Ovary (tissue), 3 donors: Measurements from ENCODE around the gene TRABD2B.

Source experiments
- CTCF ChIP-seq, 3 donors: fragments of 450-650 bp in 2 of 3; fragments of 200-600 bp in 1 of 3; IDR thresholded peaks; one replicate each; pipeline versions ENCODE4 v1.5.1 to v1.8.0; 2016 to 2022; ENCODE audit warnings: antibody characterized with exemption in 3 of 3, mild to moderate bottlenecking in 1 of 3
- POLR2A ChIP-seq: fragments of 450-650 bp; IDR thresholded peaks from one replicate; pipeline ENCODE4 v1.6.1; 2017; ENCODE audit warnings: antibody characterized with exemption, mild to moderate bottlenecking, moderate library complexity
- donor health status: DM: no; HTN: no; CAD: no.

GRCh38 chr1:47711848-47712492 lies 285.2 kb downstream of the TRABD2B start:
- TF ChIP-seq CTCF (IDR thresholded peaks at IDR 0.05) (no peak), POLR2A (no peak)
